SK-N-SH treated with all-trans-retinoic acid at 6 μM for 48 hours (cell line): ENCODE results near the gene CHEK2.
"Not testable (repeated sequence)": the region's sequence is repeated elsewhere in the genome, so short reads cannot be mapped to it uniquely, and the experiment has no call there.

Experiments used
- ATAC-seq: fragments of 200-7000 bp; cut with Tn5 transposase; 3 replicates; pipeline ENCODE4 v1.9.1; 2020; ENCODE audit warnings: mild to moderate bottlenecking, moderate library complexity
- BACH2 ChIP-seq: fragments of 250-450 bp; sonication (Bioruptor Pico); IDR thresholded peaks from 2 replicates; pipeline ENCODE4 v1.9.0; 2021; ENCODE audit warnings: mild to moderate bottlenecking, borderline replicate concordance
- CREB5 ChIP-seq: fragments of 250-450 bp; sonication (Bioruptor Pico); IDR thresholded peaks from 2 replicates; pipeline ENCODE4 v1.5.1; 2020; ENCODE audit warnings: low read depth, mild to moderate bottlenecking, moderate library complexity
- CSDC2 ChIP-seq: fragments of 250-450 bp; sonication (Bioruptor Pico); IDR thresholded peaks from 2 replicates; pipeline ENCODE4 v1.5.0; 2020; ENCODE audit warnings: mild to moderate bottlenecking, moderate library complexity
- ESRRG ChIP-seq: fragments of 250-450 bp; sonication (Bioruptor Pico); IDR thresholded peaks from 2 replicates; pipeline ENCODE4 v1.6.1; 2021; ENCODE audit warnings: mild to moderate bottlenecking
- OSR1 ChIP-seq: fragments of 250-450 bp; sonication (Bioruptor Pico); IDR thresholded peaks from 2 replicates; pipeline ENCODE4 v1.8.0; 2022; ENCODE audit warnings: moderate library complexity, mild to moderate bottlenecking, inconsistent platforms
- PATZ1 ChIP-seq: fragments of 250-450 bp; sonication (Bioruptor Pico); IDR thresholded peaks from 2 replicates; pipeline ENCODE4 v1.8.0; 2020; ENCODE audit warnings: mild to moderate bottlenecking, moderate library complexity, borderline replicate concordance
- POU6F1 ChIP-seq: fragments of 250-450 bp; sonication (Bioruptor Pico); IDR thresholded peaks from 2 replicates; pipeline ENCODE4 v1.8.0; 2021; ENCODE audit warnings: low read depth, mild to moderate bottlenecking, moderate library complexity, borderline replicate concordance
- PPARA ChIP-seq: fragments of 250-450 bp; sonication (Bioruptor Pico); IDR thresholded peaks from 2 replicates; pipeline ENCODE4 v1.5.0; 2020; ENCODE audit warnings: mild to moderate bottlenecking, borderline replicate concordance
- RARB ChIP-seq: fragments of 250-450 bp; sonication (Bioruptor Pico); IDR thresholded peaks from 2 replicates; pipeline ENCODE4 v1.8.0; 2021; ENCODE audit warnings: mild to moderate bottlenecking, moderate library complexity
- TOX ChIP-seq: fragments of 250-450 bp; sonication (Bioruptor Pico); IDR thresholded peaks from 2 replicates; pipeline ENCODE4 v1.8.0; 2021; ENCODE audit warnings: mild to moderate bottlenecking, moderate library complexity, borderline replicate concordance
- TSHZ2 ChIP-seq: fragments of 250-450 bp; sonication (Bioruptor Pico); IDR thresholded peaks from 2 replicates; pipeline ENCODE4 v1.5.0; 2020; ENCODE audit warnings: mild to moderate bottlenecking, moderate library complexity
- ZC3H10 ChIP-seq: fragments of 250-450 bp; sonication (Bioruptor Pico); IDR thresholded peaks from 2 replicates; pipeline ENCODE4 v1.5.1; 2021; ENCODE audit warnings: mild to moderate bottlenecking, moderate library complexity
- ZFP30 ChIP-seq: fragments of 450-650 bp; formaldehyde crosslinking; IDR thresholded peaks from 2 replicates; pipeline ENCODE4 v1.5.0; 2022; ENCODE audit warnings: mild to moderate bottlenecking, moderate library complexity
- ZNF565 ChIP-seq: fragments of 450-650 bp; formaldehyde crosslinking; conservative IDR thresholded peaks from 2 replicates; pipeline ENCODE4 v1.5.0; 2020; ENCODE audit warnings: low read depth, mild to moderate bottlenecking, moderate library complexity
- ZNF70 ChIP-seq: fragments of 450-650 bp; formaldehyde crosslinking; IDR thresholded peaks from 2 replicates; pipeline ENCODE4 v1.5.0; 2020; ENCODE audit warnings: mild to moderate bottlenecking, moderate library complexity

The CHEK2 gene

GRCh38 chr22:28670756-28671155 is 70.9 kb downstream of the CHEK2 start (continued):
- TF ChIP-seq CREB5 (CRISPR knock-in tag) (no peak), PATZ1 (no peak), PPARA (CRISPR knock-in tag) (no peak)

DNA sequence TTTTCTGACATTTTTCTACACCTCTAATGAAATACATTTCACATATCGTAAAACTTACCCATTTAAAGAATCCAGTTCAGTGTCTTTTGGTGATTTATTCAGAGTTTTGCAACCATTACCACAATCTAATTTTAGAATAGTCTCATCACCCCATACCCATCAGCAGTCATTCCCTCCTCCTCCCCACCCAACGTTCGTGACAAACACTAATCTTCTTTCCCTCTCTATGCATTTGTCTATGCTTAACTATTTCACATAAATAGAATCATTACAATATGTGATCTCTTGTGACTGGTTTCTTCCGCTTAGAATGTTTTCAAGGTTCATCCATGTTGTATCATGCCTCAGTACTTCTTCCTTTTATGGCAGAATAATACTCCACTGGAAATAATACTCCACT is 71.5 kb downstream of the CHEK2 start:
- TF ChIP-seq ZC3H10 (CRISPR knock-in tag), result no peak
- ATAC-seq, result no peak

GRCh38 chr22:28669387-28669786 is 72.2 kb downstream of the CHEK2 start:
- no peak for ATAC-seq
- TF ChIP-seq TOX (CRISPR knock-in tag) (no peak), PATZ1 (no peak), ESRRG (CRISPR knock-in tag) (no peak), ZNF565 (CRISPR knock-in tag) (no peak), CREB5 (CRISPR knock-in tag) (no peak), ZNF70 (CRISPR knock-in tag) (no peak)
- TF ChIP-seq, all 23 proteins: peak for 0

DNA sequence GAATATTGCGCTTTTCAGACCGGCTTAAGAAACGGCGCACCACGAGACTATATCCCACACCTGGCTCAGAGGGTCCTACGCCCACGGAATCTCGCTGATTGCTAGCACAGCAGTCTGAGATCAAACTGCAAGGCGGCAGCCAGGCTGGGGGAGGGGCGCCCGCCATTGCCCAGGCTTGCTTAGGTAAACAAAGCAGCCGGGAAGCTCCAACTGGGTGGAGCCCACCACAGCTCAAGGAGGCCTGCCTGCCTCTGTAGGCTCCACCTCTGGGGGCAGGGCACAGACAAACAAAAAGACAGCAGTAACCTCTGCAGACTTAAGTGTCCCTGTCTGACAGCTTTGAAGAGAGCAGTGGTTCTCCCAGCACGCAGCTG is 78.1 kb downstream of the CHEK2 start:
- not testable (repeated sequence) for ATAC-seq

- ATAC-seq, result no peak
Measured at GRCh38 chr22:28658448-28658847, 83.2 kb downstream of the CHEK2 start.

DNA sequence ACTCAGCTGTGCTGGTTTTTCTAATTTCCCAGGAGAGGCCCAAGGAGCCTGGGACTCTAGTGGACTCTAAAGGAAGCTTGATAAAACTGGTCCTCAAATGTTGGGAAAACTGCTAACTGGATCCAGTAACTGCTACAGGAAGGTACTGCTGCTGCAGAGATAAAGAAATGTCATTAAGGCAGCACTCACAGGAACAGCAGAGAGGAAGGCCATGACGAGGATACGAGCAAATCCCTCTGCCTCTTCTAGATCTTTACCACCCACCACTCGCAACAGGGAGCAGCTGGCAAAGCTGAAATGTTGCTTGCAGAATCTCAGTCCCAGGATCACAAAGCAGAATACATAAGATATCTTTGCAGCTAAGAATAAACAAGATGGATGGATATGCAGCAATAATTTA is 85.4 kb downstream of the CHEK2 start:
- no peak for TF ChIP-seq OSR1
- TF ChIP-seq TSHZ2 (CRISPR knock-in tag), result no peak
- TF ChIP-seq ZFP30 (CRISPR knock-in tag), result no peak
- TF ChIP-seq POU6F1 (CRISPR knock-in tag), result no peak
- no peak for TF ChIP-seq CSDC2 (CRISPR knock-in tag)
- TF ChIP-seq ZNF565 (CRISPR knock-in tag), result no peak
- TF ChIP-seq PPARA (CRISPR knock-in tag), result no peak
- TF ChIP-seq BACH2 (CRISPR knock-in tag), result no peak
- no peak for TF ChIP-seq ESRRG (CRISPR knock-in tag)
- TF ChIP-seq TOX (CRISPR knock-in tag), result no peak
- no peak for TF ChIP-seq RARB
- ATAC-seq, result no peak

More at GRCh38 chr22:28658448-28658847, 83.2 kb downstream of the CHEK2 start:
- TF ChIP-seq PPARA (CRISPR knock-in tag), result no peak
- TF ChIP-seq, all 23 proteins: peak for 0
